ENCODE measurements around the gene AP2B1. TPM values are rescaled to one million over a fixed set of nuclear protein-coding genes. Genes with fewer than 3 reads are reported as not detected.

Gene AP2B1
- total RNA-seq, 2 experiments from 2014 or later, result 166 to 184 TPM

GRCh38 chr17:35769895-35770486, 182.9 kb downstream of the AP2B1 start:
- CTCF ChIA-PET, result interaction anchor here (2.1 to 12.5 kb wide), 2 partner anchors 12 to 39 kb away, joined by 5 to 368 read pairs; partner anchors contain the start of gene TAF15
- DNase-seq, result no peak
- no peak for ATAC-seq
- peaks cover 5% of the 10 kb centered on the region for H3K4me1 Mint-ChIP-seq
- H3K36me3 Mint-ChIP-seq, result no peaks in the 10 kb centered on the region
- H3K9me3 Mint-ChIP-seq (ENCODE audit: low read depth), result no peaks in the 10 kb centered on the region
- H3K4me3 Mint-ChIP-seq, result no peak overlapping the region
- no peak overlapping the region for H3K27ac Mint-ChIP-seq
- H3K27me3 Mint-ChIP-seq, result peaks cover 26% of the 10 kb centered on the region

DNA sequence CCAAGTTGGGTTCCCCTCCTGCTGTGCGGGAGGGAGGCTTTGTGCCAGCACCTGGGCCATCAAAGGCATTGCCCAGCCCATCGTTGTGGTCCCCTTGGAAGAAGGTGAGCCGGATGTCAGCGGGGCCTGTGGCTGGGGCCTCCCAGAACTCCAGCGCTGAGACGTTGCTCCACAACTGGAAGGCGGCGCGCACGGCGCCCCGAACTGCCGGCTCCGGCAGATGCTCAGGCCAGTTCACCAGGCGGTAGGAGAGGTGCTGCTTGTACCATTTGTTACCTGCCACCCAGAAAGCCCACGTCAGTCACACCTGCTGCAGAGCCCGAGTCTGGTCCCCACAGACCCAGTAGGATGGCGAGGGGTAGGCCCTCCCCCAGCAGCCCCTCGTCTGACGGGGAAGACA, 186.0 kb downstream of the AP2B1 start:
- Mint-ChIP-seq H3K27ac (no peak overlapping the region), H3K27me3 (peaks cover 45% of the 10 kb centered on the region), H3K9me3 (ENCODE audit: low read depth) (no peaks in the 10 kb centered on the region), H3K4me3 (no peak overlapping the region), H3K36me3 (no peaks in the 10 kb centered on the region), H3K4me1 (no peaks in the 10 kb centered on the region)
- ATAC-seq, result no peak
- CTCF ChIA-PET, result interaction anchor here (1.8 kb wide), 1 partner anchor 9 kb away, joined by 6 read pairs; no protein-coding TSS in a partner anchor
- no peak for DNase-seq

GRCh38 chr17:35773679-35774425, 186.7 kb downstream of the AP2B1 start:
- no peak overlapping the region for H3K27ac Mint-ChIP-seq
- CTCF ChIA-PET, result interaction anchor here (1.8 kb wide), 1 partner anchor 10 kb away, joined by 6 read pairs; no protein-coding TSS in a partner anchor
- DNase-seq (no peak), ATAC-seq (no peak)
- no peaks in the 10 kb centered on the region for H3K9me3 Mint-ChIP-seq (ENCODE audit: low read depth)
- no peaks in the 10 kb centered on the region for H3K36me3 Mint-ChIP-seq
- no peak overlapping the region for H3K4me3 Mint-ChIP-seq
- H3K4me1 Mint-ChIP-seq, result no peaks in the 10 kb centered on the region
- peaks cover 49% of the 10 kb centered on the region for H3K27me3 Mint-ChIP-seq

DNA sequence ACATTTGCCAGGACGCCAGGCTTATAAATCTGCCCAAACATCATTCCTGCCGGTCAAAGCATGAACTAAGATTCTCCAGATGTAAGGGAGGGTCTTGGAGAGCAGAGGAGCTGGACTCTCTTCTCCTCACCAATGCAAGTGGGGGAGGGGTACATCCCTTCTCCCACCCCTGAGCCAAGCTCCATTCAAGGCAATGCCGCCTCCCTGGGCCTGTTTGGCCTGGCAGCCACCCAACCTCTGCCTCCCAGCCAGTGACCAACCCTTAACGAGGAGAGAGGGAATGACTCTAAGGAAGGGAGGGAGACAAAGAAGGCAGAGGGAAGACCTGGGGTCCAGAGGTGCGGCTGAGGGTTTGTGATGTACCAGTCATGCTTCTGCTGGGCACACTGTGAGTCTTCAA, 187.4 kb downstream of the AP2B1 start:
- no peak for DNase-seq
- Mint-ChIP-seq H3K9me3 (ENCODE audit: low read depth) (no peaks in the 10 kb centered on the region), H3K27ac (no peak overlapping the region), H3K4me3 (no peak overlapping the region), H3K4me1 (no peaks in the 10 kb centered on the region), H3K36me3 (no peaks in the 10 kb centered on the region), H3K27me3 (peaks cover 54% of the 10 kb centered on the region)
- CTCF ChIA-PET, result interaction anchor here (1.2 to 1.8 kb wide), 2 partner anchors 11 kb away, joined by 6 to 8 read pairs; no protein-coding TSS in a partner anchor
- no peak for ATAC-seq

DNA sequence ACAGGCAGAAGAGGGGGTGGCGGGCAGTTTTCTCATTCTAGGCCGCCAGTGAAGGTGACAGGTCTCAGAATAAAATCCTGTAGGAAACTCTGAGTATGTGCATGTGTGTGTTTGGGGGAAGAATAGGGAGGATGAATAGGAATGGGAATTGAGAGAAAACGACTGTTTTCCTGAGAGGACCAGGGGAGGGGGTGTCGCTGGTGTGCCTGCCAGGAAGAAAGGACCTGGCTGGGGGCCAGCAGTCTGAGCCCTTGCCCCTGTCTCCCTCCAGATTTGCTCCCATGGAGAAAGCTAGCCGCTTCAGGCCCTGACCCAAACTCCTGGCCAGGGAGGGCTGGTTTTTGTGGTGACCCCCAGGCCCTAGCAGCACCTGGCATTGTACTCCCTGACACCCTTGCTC, 187.9 kb downstream of the AP2B1 start:
- DNase-seq, result no peak
- Mint-ChIP-seq H3K27ac (no peak overlapping the region), H3K36me3 (no peaks in the 10 kb centered on the region), H3K27me3 (peaks cover 57% of the 10 kb centered on the region), H3K4me3 (no peak overlapping the region), H3K9me3 (ENCODE audit: low read depth) (no peaks in the 10 kb centered on the region), H3K4me1 (no peaks in the 10 kb centered on the region)
- CTCF ChIA-PET, result interaction anchor here (1.2 kb wide), 2 partner anchors 11 to 33 kb away, joined by 4 to 8 read pairs; partner anchors contain the start of gene TAF15
- no peak for ATAC-seq

DNA sequence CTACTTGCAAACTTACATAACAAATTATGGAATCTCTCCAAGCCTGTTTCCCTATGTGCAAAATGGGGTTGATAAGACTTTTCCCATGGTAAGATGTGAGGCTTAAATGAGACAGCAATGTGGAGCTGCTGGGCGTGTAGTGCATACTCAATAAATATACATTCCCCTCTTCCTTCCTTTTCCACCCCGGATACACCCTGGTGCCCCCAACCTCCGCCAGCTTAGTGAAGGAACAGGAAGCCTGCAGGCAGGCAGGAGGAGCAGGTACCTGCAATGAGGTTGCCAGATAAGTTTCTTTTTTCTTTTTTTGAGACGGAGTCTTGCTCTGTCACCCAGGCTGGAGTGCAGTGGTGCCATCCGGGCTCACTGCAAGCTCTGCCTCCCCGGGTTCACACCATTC, 188.5 kb downstream of the AP2B1 start:
- no peak for DNase-seq
- Mint-ChIP-seq H3K4me3 (no peak overlapping the region), H3K4me1 (no peaks in the 10 kb centered on the region), H3K27me3 (peaks cover 57% of the 10 kb centered on the region), H3K27ac (no peak overlapping the region), H3K9me3 (ENCODE audit: low read depth) (no peaks in the 10 kb centered on the region), H3K36me3 (no peaks in the 10 kb centered on the region)
- no peak for ATAC-seq
- CTCF ChIA-PET, result interaction anchor here (1.2 kb wide), 2 partner anchors 12 to 33 kb away, joined by 4 to 8 read pairs; partner anchors contain the start of gene TAF15

Other genes starting within 250 kb of the AP2B1 start
- gene SLFN11, start 213.7 kb upstream of the AP2B1 start, total RNA-seq, result 10 to 100 TPM; 65.6 to 73.3 TPM
- 10 to 100 TPM; 22.6 to 31.6 TPM for gene SLFN12, start 154.8 kb upstream of the AP2B1 start, total RNA-seq
- 100 to 1,000 TPM in 1 of 2 experiments, 10 to 100 TPM in 1; 70.5 to 115 TPM for gene SLFN13, start 138.6 kb upstream of the AP2B1 start, total RNA-seq
- gene SLFN12L, start 49.6 kb upstream of the AP2B1 start, total RNA-seq, result 100 to 1,000 TPM in 1 of 2 experiments, 10 to 100 TPM in 1; 95.4 to 197 TPM
- under 1 TPM in 1 of 2 experiments, not detected in 1; 0.07 TPM for gene SLFN14, start 26.5 kb upstream of the AP2B1 start, total RNA-seq
- gene PEX12, start 8.8 kb upstream of the AP2B1 start, total RNA-seq, result 1 to 10 TPM; 3.9 to 4.6 TPM
- gene RASL10B, start 144.3 kb downstream of the AP2B1 start, total RNA-seq, result under 1 TPM in 1 of 2 experiments, not detected in 1; 0.37 TPM
- gene GAS2L2, start 165.9 kb downstream of the AP2B1 start, total RNA-seq, result not detected
- gene C17orf50, start 173.6 kb downstream of the AP2B1 start, total RNA-seq, result not detected
- gene MMP28, start 208.3 kb downstream of the AP2B1 start, total RNA-seq, result not detected
- gene TAF15, start 222.2 kb downstream of the AP2B1 start, total RNA-seq, result 100 to 1,000 TPM; 333 to 366 TPM

Measured in activated CD8-positive, alpha-beta memory T cell treated with anti-CD3 and anti-CD28 coated beads, Interleukin-2, amount 10 ng/mL, durations not matched to agents 7 days and 5 days (primary cell).